Astrocyte (in vitro differentiated cells and primary cell): ENCODE measurements around the gene BAZ1B. TPM values are rescaled to one million over a fixed set of nuclear protein-coding genes. Genes with fewer than 3 reads are reported as not detected.

Experiments
- DNase-seq: peaks from one replicate; pipeline ENCODE4 v3.0.0-alpha.2; 2010; ENCODE audit warnings: low read depth
- FAIRE-seq: peaks from 2 replicates; lab custom pipeline; 2011; peaks lifted over from hg19 to GRCh38; lab: Jason Lieb, UNC
- H2AFZ ChIP-seq: 2 replicates; pipeline ENCODE4 v1.6.0; 2012; ENCODE audit warnings: low read depth, low read length, inconsistent platforms
- H3K27ac ChIP-seq: 2 replicates; pipeline ENCODE4 v1.5.1; 2011; ENCODE audit warnings: low read depth, low read length, inconsistent platforms
- H3K27me3 ChIP-seq: 2 replicates; pipeline ENCODE4 v1.6.0; 2011; ENCODE audit warnings: low read length, inconsistent platforms; ENCODE audit not compliant: insufficient read depth
- H3K36me3 ChIP-seq: 2 replicates; pipeline ENCODE4 v1.5.1; 2011; ENCODE audit warnings: low read length, inconsistent platforms; ENCODE audit not compliant: insufficient read depth
- H3K4me1 ChIP-seq: 2 replicates; pipeline ENCODE4 v1.5.1; 2011; ENCODE audit warnings: low read length, inconsistent platforms; ENCODE audit not compliant: insufficient read depth
- H3K4me2 ChIP-seq: 2 replicates; pipeline ENCODE4 v1.6.0; 2012; ENCODE audit warnings: low read length, inconsistent platforms
- H3K4me3 ChIP-seq: 2 replicates; pipeline ENCODE4 v1.5.1; 2011; ENCODE audit warnings: low read depth, mild to moderate bottlenecking, low read length, inconsistent platforms; ENCODE audit not compliant: insufficient read depth
- H3K79me2 ChIP-seq: 2 replicates; pipeline ENCODE4 v1.6.0; 2012; ENCODE audit warnings: mild to moderate bottlenecking, low read length, inconsistent platforms; ENCODE audit not compliant: insufficient read depth
- H3K9ac ChIP-seq: 2 replicates; pipeline ENCODE4 v1.6.0; 2012; ENCODE audit warnings: mild to moderate bottlenecking, low read length, inconsistent platforms
- H3K9me3 ChIP-seq: 2 replicates; pipeline ENCODE4 v1.5.1; 2012; ENCODE audit warnings: low read depth, mild to moderate bottlenecking, low read length, inconsistent platforms; ENCODE audit not compliant: insufficient read depth
- H4K20me1 ChIP-seq: 2 replicates; pipeline ENCODE4 v1.6.0; 2012; ENCODE audit warnings: low read length, inconsistent platforms; ENCODE audit not compliant: insufficient read depth
- H3K27ac Mint-ChIP-seq: one replicate; pipeline ENCODE4 v1.8.0; 2021; ENCODE audit warnings: mild to moderate bottlenecking, mixed read lengths; ENCODE audit not compliant: unreplicated experiment
- H3K27me3 Mint-ChIP-seq: one replicate; pipeline ENCODE4 v1.8.0; 2021; ENCODE audit warnings: low read depth, mixed read lengths; ENCODE audit not compliant: unreplicated experiment
- H3K36me3 Mint-ChIP-seq: one replicate; pipeline ENCODE4 v1.8.0; 2021; ENCODE audit warnings: low read depth, mixed read lengths; ENCODE audit not compliant: unreplicated experiment
- H3K4me1 Mint-ChIP-seq: one replicate; pipeline ENCODE4 v1.8.0; 2021; ENCODE audit warnings: low read depth, mixed read lengths; ENCODE audit not compliant: unreplicated experiment
- H3K4me3 Mint-ChIP-seq: one replicate; pipeline ENCODE4 v1.8.0; 2021; ENCODE audit warnings: mild to moderate bottlenecking, moderate library complexity, mixed read lengths; ENCODE audit not compliant: unreplicated experiment
- H3K9me3 Mint-ChIP-seq: one replicate; pipeline ENCODE4 v1.8.0; 2021; ENCODE audit warnings: mild to moderate bottlenecking, mixed read lengths; ENCODE audit not compliant: unreplicated experiment
- EZH2 ChIP-seq: IDR thresholded peaks from 2 replicates; pipeline ENCODE4 v1.6.1; 2012; ENCODE audit warnings: mild to moderate bottlenecking, low read length, inconsistent platforms; ENCODE audit not compliant: insufficient read depth
- total RNA-seq: library from RNA; stranded (reverse); gene quantifications from 2 replicates; pipeline ENCODE4 v1.2.1, GENCODE V29; 2021
- TF ChIP-seq, protein P1 (sequence below): IDR thresholded peaks from 2 replicates; pipeline ENCODE4 v1.5.1; 2011; ENCODE audit warnings: low read depth, mild to moderate bottlenecking, inconsistent platforms, low read length, moderate library complexity; ENCODE audit not compliant: insufficient read depth

The BAZ1B gene
- total RNA-seq, 1 donor from 2014 or later: 62.5 TPM

DNA sequence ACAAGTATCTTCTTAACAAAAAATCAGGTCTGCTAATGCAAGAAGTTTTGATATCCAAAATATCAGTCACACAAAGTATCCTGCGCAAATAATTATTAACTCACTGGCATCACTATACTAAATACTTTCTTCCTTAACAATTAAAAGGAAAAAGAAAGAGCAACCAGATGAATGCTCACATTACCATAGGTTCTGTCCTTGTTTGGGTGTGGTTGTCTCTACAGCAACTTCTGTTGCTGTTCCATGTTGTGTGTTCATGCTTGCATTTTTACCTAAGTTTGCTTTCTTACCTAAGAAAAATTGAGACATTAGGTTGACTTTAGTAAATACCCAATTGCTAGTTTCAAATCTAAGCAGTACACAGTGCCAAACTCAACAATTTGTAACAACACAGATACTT lies 56.0 kb downstream of the BAZ1B start:
- Mint-ChIP-seq H3K36me3 (peaks cover 8% of the 10 kb centered on the region), H3K27me3 (no peaks in the 10 kb centered on the region), H3K4me3 (no peak overlapping the region), H3K4me1 (no peaks in the 10 kb centered on the region), H3K9me3 (no peaks in the 10 kb centered on the region), H3K27ac (no peak overlapping the region)
- Histone ChIP-seq H3K4me2 (no peak overlapping the region), H3K27ac (no peak overlapping the region), H4K20me1 (peaks cover 7% of the 10 kb centered on the region), H3K9ac (no peak overlapping the region), H3K4me1 (no peaks in the 10 kb centered on the region), H3K79me2 (peaks cover 15% of the 10 kb centered on the region), H3K36me3 (peaks cover 69% of the 10 kb centered on the region), H3K9me3 (no peaks in the 10 kb centered on the region), H2AFZ (no peak overlapping the region), H3K27me3 (no peaks in the 10 kb centered on the region), H3K4me3 (no peak overlapping the region)
- FAIRE-seq: no peak
- no peak for DNase-seq
- TF ChIP-seq, protein P1, sequence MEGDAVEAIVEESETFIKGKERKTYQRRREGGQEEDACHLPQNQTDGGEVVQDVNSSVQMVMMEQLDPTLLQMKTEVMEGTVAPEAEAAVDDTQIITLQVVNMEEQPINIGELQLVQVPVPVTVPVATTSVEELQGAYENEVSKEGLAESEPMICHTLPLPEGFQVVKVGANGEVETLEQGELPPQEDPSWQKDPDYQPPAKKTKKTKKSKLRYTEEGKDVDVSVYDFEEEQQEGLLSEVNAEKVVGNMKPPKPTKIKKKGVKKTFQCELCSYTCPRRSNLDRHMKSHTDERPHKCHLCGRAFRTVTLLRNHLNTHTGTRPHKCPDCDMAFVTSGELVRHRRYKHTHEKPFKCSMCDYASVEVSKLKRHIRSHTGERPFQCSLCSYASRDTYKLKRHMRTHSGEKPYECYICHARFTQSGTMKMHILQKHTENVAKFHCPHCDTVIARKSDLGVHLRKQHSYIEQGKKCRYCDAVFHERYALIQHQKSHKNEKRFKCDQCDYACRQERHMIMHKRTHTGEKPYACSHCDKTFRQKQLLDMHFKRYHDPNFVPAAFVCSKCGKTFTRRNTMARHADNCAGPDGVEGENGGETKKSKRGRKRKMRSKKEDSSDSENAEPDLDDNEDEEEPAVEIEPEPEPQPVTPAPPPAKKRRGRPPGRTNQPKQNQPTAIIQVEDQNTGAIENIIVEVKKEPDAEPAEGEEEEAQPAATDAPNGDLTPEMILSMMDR: no peak
- TF ChIP-seq EZH2: no peak

DNA sequence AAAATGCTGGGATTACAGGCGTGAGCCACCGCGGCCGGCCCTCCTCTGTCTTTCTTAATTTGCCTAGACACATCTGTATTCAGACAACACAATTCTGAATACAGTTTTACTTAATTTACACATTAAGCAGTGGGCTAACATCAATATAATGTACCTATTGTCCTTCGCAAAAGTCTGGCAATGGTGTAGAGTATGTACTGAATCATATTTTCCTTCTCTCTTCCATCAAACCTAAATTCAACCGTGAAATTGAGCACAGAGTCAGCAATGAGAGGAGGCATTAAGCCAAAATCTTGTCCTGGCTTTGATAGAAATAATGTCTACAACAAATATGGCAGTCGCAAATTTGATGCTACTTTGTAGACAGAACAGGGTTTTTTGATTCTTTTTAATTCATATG lies 58.1 kb downstream of the BAZ1B start:
- Histone ChIP-seq H3K27me3 (no peaks in the 10 kb centered on the region), H2AFZ (no peak overlapping the region), H4K20me1 (peaks cover 7% of the 10 kb centered on the region), H3K4me3 (no peak overlapping the region), H3K9me3 (no peaks in the 10 kb centered on the region), H3K4me2 (no peak overlapping the region), H3K36me3 (peaks cover 63% of the 10 kb centered on the region), H3K79me2 (peaks cover 10% of the 10 kb centered on the region), H3K9ac (no peak overlapping the region), H3K4me1 (no peaks in the 10 kb centered on the region), H3K27ac (no peak overlapping the region)
- H3K9me3 Mint-ChIP-seq: no peaks in the 10 kb centered on the region
- H3K4me3 Mint-ChIP-seq: no peak overlapping the region
- no peaks in the 10 kb centered on the region for H3K4me1 Mint-ChIP-seq
- no peak overlapping the region for H3K27ac Mint-ChIP-seq
- no peak for TF ChIP-seq EZH2
- TF ChIP-seq, protein P1: no peak
- no peaks in the 10 kb centered on the region for H3K27me3 Mint-ChIP-seq
- peaks cover 13% of the 10 kb centered on the region for H3K36me3 Mint-ChIP-seq
- FAIRE-seq (no peak), DNase-seq (no peak)

DNA sequence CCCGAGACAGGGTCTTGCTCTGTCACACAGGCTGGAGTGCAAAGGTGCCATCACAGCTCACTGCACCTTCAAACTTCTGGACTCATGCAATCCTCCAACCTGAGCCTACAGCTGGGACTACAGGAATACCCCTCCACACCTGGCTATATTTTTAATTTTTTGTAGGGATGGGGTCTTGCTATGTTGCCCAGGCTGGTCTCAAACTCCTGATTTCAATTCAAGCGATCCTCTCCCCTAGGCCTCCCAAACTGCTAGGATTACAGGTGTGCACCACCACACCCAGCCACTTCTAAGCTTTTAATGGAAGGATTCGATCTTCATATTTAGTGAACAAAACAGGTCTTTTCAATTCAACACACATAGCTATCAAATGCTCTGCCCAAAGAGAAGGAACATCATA lies 58.8 kb downstream of the BAZ1B start:
- no peaks in the 10 kb centered on the region for H3K9me3 Mint-ChIP-seq
- no peaks in the 10 kb centered on the region for H3K4me1 ChIP-seq
- H3K27me3 ChIP-seq: no peaks in the 10 kb centered on the region
- H3K4me1 Mint-ChIP-seq: no peaks in the 10 kb centered on the region
- peaks cover 13% of the 10 kb centered on the region for H3K36me3 Mint-ChIP-seq
- DNase-seq (no peak), FAIRE-seq (no peak)
- H3K4me3 Mint-ChIP-seq: no peak overlapping the region
- peaks cover 10% of the 10 kb centered on the region for H3K79me2 ChIP-seq
- peaks cover 7% of the 10 kb centered on the region for H4K20me1 ChIP-seq
- H3K9ac ChIP-seq: no peak overlapping the region
- no peaks in the 10 kb centered on the region for H3K27me3 Mint-ChIP-seq
- H3K27ac ChIP-seq: no peak overlapping the region
- TF ChIP-seq, protein P1: no peak
- no peak for TF ChIP-seq EZH2
- peaks cover 58% of the 10 kb centered on the region for H3K36me3 ChIP-seq
- no peaks in the 10 kb centered on the region for H3K9me3 ChIP-seq
- no peak overlapping the region for H3K27ac Mint-ChIP-seq
- H2AFZ ChIP-seq: no peak overlapping the region
- H3K4me3 ChIP-seq: no peak overlapping the region
- H3K4me2 ChIP-seq: no peak overlapping the region
